Measurements from ENCODE around the gene PPM1A. TPM values are rescaled to one million over a fixed set of nuclear protein-coding genes. Genes with fewer than 3 reads are reported as not detected.

The PPM1A gene
- total RNA-seq, 1 donor from 2014 or later: 10.2 TPM

GRCh38 chr14:60226298-60226697 lies 22.7 kb upstream of the PPM1A start:
- no peak for TF ChIP-seq CTCF (conservative IDR thresholded peaks at IDR 0.05; ENCODE audit: low read depth, low read length)
- no peak overlapping the region for H3K4me3 ChIP-seq (ENCODE audit: low read depth, low read length)
- no peak for DNase-seq (ENCODE audit: low read depth)

DNA sequence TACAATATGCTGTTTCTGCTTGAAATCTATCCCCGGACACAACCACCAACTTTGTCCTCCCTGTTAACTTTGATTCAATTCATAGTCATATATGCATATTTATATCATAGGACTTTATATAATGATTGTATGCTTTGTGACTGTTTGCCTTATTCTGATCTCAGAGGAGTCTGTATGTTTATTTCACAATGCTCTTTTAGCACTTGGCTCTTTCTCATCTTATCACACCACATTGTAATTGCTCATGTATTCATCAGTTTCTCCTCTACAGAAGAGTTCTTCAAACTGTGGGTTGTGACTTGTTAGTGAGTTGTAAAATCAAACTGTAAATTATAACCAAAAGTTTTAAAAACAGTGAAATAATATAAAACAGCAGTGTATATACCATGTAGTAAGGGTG lies 21.7 kb upstream of the PPM1A start:
- TF ChIP-seq CTCF (conservative IDR thresholded peaks at IDR 0.05; ENCODE audit: low read depth, low read length): no peak
- no peak overlapping the region for H3K4me3 ChIP-seq (ENCODE audit: low read depth, low read length)
- no peak for DNase-seq (ENCODE audit: low read depth)

DNA sequence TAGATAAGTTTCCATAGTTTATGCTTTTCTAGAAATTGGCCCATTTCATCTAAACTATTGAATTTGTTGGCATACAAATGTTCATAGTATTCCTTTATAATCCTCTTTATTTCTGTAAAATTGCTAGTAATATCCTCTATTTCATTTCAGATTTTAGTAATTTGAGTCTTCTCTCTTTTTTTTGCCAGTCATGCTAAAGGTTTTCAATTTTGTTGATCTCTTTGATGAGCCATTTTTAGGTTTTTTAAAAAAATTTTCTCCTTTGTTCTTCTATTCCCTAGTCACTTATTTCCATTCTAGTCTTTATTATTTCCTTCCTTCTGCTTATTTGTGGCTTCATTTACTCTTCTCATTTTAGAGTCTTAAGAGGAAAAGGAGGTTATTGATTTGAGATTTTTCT lies 19.4 kb upstream of the PPM1A start:
- TF ChIP-seq CTCF (conservative IDR thresholded peaks at IDR 0.05; ENCODE audit: low read depth, low read length): no peak
- H3K4me3 ChIP-seq (ENCODE audit: low read depth, low read length): no peak overlapping the region
- DNase-seq (ENCODE audit: low read depth): no peak

DNA sequence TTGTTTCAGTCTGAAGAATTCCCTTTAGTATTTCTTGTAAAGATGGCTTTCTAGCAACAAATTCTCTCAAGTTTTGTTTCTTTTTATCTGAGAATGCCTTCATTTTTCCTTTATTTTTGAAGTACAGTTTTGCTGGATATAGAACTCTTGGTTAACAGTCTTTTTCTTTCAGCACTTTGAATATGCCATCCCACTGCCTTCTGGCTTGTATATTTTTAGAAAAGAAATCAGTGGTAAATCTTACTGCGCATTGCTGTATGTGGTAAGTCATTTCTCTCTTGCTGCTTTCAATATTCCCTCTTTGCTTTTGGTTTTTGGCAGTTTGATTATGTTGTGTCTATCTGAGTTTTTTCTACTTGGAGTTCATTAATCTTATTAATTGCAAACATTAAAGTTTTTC lies 16.8 kb upstream of the PPM1A start:
- H3K4me3 ChIP-seq (ENCODE audit: low read depth, low read length): no peak overlapping the region
- no peak for DNase-seq (ENCODE audit: low read depth)
- no peak for TF ChIP-seq CTCF (conservative IDR thresholded peaks at IDR 0.05; ENCODE audit: low read depth, low read length)

DNA sequence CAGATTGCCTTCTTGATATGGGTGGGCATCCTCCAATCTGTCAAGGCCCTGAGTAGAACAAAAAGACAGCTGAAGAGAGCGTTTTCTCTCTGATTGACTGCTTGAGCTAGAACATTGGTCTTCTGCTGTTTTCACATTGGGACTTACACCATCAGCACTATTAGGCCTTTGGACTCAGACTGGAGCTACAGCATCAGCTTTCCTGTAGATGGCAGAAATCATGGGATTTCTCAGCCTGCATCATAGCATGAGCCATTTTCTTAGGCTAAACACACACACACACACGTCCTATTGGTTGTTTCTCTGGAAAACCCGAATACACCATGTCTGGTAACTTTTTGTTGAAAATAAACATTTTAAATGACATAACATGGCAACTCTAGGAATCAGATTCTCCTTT lies 15.8 kb upstream of the PPM1A start:
- H3K4me3 ChIP-seq (ENCODE audit: low read depth, low read length): no peak overlapping the region
- TF ChIP-seq CTCF (conservative IDR thresholded peaks at IDR 0.05; ENCODE audit: low read depth, low read length): no peak
- DNase-seq (ENCODE audit: low read depth): no peak

DNA sequence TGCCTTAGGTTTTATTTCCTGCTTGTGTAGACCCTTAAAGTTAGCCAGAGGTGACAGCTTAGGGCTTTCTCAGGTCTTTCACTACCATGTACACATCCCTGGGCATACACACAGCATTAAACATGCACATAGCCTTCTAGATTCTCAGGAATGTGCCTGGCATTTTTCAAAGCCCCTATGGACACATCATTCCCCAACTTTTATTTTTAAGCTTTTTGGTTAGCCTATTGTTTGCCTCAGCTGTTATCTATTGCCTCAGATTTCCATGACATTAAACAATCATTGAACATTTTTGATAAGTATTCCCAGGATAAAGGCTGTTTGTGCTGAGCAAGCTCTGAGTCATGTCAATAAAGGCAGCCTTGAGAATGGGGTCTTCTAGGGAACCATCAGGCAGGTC lies 15.1 kb upstream of the PPM1A start:
- TF ChIP-seq CTCF (conservative IDR thresholded peaks at IDR 0.05; ENCODE audit: low read depth, low read length): no peak
- H3K4me3 ChIP-seq (ENCODE audit: low read depth, low read length): no peak overlapping the region
- no peak for DNase-seq (ENCODE audit: low read depth)

- no peak for TF ChIP-seq CTCF (conservative IDR thresholded peaks at IDR 0.05; ENCODE audit: low read depth, low read length)
- no peak overlapping the region for H3K4me3 ChIP-seq (ENCODE audit: low read depth, low read length)
- no peak for DNase-seq (ENCODE audit: low read depth)
Measured at GRCh38 chr14:60235440-60235839, 13.6 kb upstream of the PPM1A start.
